HTR-8/SVneo (cell line): Measurements from ENCODE around the gene THSD4.

ENCODE experiments used
- DNase-seq: peaks from one replicate; pipeline ENCODE4 v3.0.0; 2011; ENCODE audit warnings: low spot score, mixed read lengths; ENCODE audit not compliant: insufficient read length
- FAIRE-seq: peaks from 2 replicates; lab custom pipeline; 2011; peaks lifted over from hg19 to GRCh38; lab: Jason Lieb, UNC

The THSD4 gene

DNA sequence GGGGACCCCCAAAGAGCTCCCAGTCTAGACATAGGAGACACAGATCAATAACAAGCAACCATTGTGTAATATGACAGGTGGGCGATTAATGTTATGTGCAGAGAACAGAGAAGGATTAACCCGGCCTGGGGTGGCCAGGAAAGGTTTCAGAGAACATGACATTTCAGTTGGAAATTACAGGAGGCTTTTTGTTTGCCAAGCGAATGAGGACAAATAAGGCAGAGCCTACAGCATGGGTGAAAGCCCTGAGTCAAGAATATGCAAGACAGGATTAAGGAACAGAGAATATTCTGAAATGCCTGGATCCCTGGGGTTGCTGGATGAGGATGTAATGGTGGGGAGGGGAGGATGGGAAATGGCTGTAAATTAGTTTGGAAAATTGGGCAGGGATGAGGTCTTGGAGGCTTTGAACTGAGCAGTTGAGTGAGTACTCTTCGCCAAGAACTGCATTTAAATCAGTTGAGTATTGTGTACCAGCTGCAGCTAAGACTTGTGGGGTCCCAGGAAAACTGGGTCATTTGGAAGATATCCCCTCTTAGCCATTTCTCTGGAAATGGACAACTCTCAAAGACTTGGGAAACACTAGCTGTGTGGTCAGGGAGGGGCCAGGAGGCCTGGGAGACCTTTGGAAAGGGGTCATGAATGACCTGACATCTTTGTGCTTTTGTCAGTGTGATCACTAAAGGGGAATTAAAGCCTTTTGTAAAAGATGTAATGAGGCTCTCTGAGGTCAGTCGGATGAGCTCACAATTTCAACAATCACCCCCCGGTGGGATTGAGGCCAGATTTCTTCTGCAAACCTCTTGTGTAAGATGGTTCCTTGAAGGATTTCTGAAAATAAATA lies 496.5 kb downstream of the THSD4 start:
- FAIRE-seq (no peak), DNase-seq (no peak)

DNA sequence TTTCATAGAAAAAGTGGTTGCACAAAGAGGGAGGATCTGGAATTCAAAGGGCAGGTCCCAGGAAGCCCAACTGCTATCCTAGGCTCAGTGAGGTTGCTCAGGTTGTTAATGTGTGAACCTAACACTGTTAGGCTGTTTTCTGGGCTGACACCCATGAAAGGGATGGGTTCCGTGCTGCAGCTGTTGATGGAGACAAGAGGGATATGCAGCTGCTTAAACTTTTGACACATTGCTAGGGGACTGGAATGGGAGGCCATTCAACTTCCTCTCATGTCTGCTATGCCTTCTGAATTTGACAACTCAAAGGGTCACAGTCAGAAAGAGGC lies 497.1 kb downstream of the THSD4 start:
- DNase-seq (no peak), FAIRE-seq (no peak)

DNA sequence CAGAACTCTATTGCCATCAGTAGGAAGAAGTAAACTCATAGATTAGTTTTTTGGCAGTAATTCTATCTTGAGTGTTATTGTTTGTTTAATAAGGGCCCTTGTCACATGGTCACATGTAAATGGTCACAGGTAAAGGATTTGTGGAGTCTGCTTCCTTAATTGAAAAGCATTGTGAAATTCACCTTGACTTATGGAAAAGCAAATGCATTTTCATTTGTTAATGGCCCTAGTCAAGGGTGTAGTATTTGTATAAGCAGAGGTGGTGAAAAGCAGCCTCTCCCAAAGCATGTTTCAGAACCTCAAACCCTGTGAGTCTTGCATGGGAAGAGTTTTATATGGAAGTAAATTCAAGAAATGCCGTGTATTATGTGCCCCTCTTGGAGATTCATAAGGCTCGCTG lies 497.6 kb downstream of the THSD4 start:
- no peak for FAIRE-seq
- DNase-seq: no peak

DNA sequence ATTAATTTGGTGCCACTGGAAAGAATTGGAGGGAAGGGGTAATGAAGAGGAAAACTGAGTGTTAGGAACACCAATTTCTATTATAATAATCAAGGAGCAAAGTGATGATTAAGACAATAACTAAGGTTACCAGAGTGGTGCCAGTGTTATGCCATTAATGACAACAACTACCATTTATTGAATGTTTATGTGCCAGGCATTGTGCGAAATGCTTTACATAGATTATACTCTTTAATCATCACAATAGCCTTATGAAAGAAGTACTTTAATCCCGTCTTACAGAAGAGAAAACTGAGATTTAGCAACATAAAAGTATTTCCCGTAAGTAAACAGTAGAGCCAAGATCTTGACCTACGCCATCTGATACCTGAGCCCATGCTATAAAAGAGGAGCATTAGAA lies 507.8 kb downstream of the THSD4 start:
- DNase-seq: no peak

DNA sequence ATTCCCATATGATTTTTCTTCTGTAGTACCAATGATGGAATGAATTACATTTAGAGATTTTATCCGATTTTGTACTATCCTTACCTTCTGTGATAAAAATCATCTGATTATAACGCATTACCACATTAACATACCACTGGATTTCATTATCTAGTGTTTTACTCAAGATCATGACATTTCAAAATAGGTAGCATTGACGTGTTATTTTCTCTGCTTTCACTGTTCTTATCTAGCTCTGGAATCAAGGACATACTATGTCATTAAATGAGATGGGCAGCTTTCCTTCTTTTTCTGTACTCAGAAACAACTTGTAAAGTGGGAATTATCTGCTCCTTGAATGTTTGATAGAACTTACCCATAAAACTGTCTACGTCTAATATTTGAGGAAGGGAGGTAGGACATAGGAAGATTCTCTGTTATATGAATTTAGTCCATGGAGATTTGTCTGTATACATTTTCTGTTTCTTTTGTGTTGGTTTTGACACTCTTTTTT lies 511.4 kb downstream of the THSD4 start:
- FAIRE-seq (no peak), DNase-seq (no peak)

More for the DNA sequence above, 507.8 kb downstream of the THSD4 start:
- no peak for FAIRE-seq

DNA sequence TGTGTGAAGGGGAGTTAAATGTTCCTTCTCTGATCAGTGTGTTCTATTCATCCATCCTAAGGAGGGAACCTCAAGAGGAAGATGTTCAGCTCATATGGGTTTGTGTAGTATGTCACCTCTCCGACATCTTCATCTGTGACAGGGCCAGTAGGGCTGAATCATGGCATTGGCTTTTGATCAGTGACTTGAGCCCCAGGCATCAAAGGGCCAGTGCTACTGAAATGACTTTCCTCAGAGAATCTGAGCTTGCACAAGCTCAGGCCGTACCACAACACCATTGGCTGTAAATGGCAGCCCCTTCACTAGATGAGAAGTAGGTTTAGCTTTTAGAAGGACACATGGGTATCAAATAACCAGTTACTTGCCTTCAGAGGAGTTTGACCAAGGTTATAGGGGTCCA lies 511.9 kb downstream of the THSD4 start:
- DNase-seq (no peak), FAIRE-seq (no peak)

DNA sequence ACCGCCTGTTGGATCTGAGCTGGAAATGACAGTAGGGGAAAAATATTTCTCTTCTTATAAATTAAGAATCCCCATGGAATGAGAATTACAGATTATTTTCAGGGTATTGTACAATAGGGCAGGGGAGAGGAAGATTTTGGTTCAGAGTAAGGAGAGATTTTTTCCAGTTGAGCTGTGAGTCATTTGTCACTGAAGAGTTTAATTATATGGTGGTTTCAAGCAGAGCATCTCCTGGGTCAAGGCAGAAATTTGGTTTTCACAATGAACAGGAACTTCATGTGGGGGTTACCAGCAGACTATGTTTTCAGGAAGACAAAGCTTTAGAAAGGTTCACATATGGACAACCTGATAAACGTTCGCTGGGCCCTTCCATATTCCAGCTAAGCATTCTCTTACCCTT lies 512.3 kb downstream of the THSD4 start:
- DNase-seq (no peak), FAIRE-seq (no peak)

DNA sequence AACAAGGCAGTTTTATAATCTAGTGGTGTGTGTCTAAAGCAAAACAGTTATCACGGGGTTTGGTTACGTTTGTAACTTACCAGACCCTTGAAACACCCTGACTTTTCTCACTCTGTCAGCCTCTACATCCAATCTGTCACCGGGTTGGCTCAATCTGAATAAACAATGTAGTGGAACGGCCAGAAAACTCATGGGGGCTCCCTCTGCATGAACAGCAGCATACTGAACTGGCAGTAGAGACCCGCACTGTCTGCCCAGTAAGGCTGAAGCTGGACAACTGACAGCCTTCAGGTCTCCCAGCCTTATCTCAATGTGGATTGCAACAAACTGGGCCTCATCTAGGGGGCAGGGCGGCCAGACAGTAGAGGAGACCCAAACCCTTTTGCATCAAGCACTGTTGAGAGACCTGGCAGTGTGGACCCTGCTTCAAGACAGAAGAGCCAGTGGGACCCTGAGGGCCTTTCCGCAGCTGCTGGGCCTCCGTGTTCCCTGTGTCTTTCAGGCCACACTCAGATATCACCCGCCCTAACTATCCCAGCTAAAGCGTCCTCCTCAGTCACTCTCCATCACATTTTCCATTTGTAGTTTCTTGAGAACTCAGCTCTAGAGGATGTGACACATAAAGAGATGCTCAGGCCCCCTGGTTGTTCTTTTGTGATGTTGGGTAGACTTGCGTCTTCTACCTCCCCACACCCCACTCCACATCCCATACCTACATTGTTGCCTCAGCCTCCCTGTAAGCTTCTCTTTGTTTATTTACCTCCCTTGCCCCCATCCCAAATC lies 513.9 kb downstream of the THSD4 start:
- no peak for FAIRE-seq
- no peak for DNase-seq

DNA sequence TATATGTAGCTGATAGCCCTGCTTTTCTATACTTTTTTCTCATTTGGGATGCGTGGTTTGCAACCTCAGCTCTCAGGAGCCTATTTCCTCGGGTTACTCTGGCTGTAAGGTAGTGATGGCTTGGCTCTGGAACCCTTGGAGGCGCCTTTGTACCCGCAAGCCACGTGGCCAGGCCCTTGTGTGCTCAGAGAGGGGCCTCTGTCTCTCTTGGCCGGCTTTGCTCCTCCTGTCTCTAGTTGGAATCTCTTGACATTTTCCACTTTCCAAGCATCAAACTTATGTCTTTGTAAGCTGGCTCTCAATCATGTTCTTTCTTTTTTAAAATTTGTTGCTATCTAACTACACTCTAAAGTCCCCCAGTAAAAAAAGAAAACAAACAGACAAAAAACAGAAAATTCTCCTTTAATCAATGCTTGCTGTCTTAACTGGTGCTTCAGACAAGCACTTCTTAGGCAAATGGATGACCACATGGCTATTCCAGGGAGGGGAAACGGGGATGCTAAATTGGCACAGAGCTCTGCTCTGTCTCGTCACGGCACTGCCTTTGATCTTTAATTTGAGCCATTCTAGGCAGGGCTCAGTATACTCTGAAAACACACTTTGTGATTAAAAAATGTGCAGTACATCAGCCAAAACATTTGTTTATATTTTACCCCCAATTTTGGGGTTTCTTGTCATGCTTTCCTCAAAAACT lies 514.7 kb downstream of the THSD4 start:
- DNase-seq (no peak), FAIRE-seq (no peak)

DNA sequence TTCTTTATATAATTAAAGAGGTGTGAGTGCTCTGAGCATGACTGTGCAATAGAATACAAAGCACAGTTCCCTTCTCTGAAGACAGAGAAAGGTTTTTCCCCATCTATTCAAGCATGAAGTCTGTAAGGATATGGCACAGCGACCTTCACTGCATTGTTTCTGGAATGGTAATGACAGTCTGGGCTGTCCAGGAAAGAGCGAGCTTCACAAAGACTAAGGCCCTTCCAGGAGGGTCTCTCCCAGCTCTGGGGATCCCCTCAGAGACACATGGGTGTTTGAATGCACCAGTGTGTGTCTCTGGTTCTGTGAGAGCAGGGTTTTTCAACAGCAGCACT lies 515.2 kb downstream of the THSD4 start:
- no peak for DNase-seq
- no peak for FAIRE-seq

DNA sequence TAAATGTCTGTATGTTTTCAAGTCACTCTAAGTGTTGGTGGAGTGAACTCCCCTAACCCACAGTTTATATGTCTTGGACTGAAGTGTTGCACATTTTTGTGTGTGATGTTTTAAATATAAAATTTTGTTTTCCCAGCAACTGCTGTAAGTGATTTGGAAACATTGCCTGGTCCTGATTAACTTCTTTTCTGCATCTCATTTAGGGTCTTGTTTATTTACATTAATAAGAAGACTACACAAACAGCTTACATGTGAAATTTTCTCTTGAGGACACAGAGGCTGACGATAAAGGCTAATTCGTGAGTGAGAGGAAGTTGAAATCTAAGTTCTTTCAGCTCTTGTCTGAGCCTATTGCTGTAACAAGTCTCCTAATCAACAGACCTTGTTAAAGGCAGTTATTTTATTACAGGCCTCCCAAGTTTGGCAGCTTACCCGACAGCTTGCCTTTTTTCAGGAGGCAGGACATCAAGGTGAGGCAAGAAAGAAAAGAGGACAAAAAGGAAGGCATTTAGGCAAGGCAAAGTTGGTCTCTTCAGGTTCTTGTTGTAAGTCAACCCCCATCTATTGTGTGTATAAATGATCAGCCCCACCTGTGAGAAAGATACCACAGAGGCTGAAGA lies 517.4 kb downstream of the THSD4 start:
- DNase-seq (no peak), FAIRE-seq (no peak)

DNA sequence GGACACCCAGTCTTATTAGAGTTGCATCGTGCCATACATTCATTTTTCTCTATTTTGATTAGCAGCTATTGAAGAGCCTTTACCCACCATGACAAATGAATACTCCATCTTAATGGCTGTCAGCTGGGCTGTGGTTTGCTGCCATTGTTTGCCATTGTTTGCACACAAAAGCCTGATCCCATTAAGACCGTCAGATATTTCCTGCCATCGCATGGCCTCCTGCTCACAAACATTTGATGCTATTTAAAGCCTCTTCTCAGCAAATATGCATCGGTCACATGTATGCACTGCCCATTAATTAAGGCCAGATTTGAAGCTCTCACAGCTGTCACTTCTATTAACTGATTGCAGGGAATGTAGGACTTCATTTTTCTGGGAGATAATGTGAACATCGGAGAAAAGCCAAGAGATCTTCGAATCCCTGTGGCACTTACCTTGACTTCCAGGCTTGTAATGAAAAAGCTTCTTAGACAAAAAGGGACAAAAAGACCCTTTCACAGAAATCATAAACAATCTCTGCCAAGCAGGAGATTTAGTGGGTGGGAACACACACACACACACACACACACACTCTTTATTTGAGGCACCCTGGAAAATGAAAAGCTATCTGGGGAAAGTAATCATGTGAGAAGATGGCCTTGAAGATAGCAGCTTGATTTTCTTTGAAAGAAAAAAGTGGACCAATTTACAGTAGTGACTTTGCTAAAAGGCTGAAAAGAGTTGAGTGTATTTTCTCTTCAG lies 519.7 kb downstream of the THSD4 start:
- no peak for DNase-seq
- FAIRE-seq: no peak

DNA sequence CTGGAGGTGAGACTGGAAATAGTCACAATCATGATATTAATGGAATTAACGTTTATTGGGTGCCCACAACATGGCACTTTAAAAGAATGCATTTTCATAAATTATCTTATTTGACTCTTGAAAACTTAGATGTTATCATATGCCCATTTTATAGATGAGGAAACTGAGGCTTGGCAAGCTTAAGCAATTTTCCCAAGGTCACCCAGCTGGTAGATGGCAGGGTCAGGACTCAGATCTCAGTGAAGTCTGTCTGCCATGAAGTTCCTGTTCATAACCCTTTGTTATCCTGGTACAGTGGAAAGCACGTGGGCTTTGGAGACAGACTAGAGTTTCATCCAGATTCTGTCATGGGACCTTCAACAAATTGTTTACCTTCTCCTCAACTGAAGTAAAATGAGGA lies 520.5 kb downstream of the THSD4 start:
- no peak for DNase-seq
- FAIRE-seq: no peak

DNA sequence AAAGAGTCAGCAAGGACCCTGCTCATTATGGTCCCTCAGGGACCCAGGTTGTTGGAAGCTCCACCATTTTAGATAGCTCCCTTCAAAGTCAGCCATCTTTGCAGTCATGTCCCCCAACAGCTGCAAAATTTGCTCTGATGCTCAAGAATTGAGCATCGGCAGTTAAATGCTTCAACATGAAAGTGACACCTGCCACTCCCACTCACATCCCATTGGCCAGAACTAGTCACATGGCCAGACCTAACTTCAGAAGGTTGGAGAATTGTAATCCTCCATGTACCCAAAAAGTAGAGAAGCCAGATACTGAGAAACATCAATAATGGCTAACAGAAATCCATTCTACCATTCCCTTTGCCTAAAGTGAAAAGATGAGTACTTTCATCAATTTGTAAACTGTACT lies 523.6 kb downstream of the THSD4 start:
- DNase-seq (no peak), FAIRE-seq (no peak)

DNA sequence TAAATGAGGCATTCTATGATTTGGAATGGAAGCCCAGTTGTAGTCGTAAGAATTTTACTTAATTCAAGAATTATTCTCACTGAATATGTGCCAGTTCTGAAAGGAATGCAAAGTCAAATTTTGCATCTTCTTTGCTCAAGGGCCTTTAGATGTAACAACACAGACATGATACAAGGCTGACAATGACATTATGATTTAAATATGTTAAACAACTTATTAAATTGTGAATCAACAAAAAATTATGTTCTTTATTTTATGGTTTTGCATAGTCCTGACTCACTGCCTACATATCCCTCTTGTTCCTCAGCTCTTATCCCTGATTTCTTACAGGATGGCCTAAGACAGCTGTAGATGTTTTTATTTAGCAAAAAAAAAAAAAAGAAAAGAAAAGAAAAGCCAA lies 524.2 kb downstream of the THSD4 start:
- DNase-seq (no peak), FAIRE-seq (no peak)

DNA sequence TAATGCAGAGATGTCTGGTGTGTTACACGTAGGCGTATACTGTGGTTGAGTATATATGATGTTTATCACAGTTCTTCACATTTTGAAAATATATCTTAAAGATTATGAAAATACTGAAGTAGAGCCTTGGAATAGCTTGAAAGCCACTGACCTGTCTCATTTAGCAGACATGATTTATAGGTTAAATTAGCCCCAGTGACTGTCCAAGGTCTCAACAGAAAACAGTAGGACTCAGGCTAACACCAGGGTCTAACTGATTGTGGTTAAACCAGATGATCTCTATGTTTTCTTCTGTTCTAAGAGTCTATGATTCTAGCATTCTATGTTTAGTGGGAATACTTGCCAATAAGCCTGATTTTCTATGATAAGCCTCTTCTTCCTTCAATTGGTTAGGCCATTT lies 528.6 kb downstream of the THSD4 start:
- DNase-seq (no peak), FAIRE-seq (no peak)

DNA sequence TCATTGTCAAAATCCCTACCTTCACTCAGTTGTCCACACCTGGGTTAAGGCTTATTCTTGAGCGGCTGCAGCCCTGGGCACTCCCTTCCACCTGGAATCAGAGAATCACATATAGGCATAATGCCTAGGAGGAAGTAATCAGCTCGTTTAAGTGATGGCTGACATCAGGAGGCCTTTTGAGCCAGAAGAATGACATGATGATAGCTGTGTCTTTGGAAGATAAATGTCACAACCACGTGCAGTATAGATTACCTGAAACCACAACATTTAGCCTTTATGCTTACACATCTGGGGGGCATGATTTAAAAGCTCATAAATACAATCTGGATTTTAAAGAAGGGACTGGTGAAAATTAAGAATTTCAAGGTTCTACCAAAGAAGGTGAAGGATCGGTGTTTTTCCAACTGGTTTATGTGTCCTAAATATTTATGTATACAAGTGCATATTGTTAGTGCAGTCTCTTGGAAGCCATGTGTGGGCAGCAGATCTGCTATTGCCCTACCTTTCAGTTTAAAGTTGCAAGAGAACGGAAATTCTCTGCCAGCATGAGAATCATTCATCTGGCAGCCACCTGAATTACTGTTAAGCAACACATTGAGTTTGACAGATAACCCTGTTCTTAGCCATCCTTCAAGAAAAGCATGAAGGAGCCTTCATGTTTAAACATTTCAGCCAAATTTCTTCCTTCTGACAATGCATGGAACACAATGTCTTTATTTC lies 531.7 kb downstream of the THSD4 start:
- FAIRE-seq: no peak
- no peak for DNase-seq

DNA sequence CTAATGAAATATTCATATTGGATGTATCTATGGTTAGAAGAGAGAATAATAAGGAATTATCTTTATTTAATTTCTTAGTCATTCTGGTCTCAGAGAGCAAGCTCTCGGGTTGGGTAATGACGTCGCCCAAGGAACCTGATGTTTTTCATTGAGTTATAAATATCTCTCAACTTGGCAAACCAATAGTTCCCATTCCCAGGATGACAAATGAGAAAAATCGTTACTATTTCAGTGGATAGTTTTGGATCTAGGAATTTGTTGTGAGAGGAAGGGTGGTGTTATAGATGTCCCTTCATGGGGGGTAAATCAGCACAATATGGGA lies 532.2 kb downstream of the THSD4 start:
- DNase-seq: no peak
- no peak for FAIRE-seq

DNA sequence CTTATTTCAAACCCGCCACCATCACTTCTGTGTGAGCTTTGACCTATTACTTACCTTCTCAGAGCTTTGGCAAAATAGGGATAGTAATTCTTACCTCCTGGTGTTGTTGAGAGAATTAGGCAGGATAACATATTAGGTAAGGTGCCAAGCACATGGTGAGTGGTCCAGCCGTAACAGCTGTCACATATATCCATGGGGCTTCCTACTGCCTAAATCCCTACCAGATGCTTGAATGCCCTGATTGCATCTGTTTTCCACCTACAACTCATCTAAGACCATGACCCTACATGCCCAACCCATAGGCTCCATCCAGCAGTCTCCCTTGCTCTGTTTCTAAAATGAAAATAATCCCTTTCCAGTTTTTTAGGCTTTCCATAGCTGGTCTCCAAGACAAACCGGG lies 532.8 kb downstream of the THSD4 start:
- DNase-seq (no peak), FAIRE-seq (no peak)

DNA sequence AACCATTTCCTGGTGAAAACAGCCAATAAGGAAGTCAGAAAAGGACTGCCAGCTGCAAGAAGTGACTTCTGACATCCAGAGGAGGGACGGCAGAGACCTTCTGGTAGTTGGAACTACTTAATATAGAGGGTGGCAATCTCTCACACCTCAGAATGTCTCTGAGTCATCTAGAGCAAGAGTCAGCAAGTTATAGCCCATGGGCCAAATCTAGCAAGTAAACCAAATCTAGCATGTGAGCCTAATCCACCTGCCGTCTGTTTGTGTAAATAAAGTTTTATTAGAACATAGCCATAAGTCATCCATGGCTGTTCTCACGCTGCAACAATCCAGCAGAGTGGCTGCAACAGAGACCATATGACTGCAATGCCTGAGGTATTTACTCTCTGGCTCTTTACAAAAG lies 534.6 kb downstream of the THSD4 start:
- no peak for DNase-seq
- no peak for FAIRE-seq
